ENCODE measurements around the gene KIF21B. TPM values are rescaled to one million over a fixed set of nuclear protein-coding genes. Genes with fewer than 3 reads are reported as not detected.
"Not testable (repeated sequence)": the region's sequence is repeated elsewhere in the genome, so short reads cannot be mapped to it uniquely, and the experiment has no call there.

The KIF21B gene
- total and polyA plus RNA-seq, 2 experiments from 2014 or later = 0.18 to 1.3 TPM

- Histone ChIP-seq H3K79me2 (no peaks in the 10 kb centered on the region), H3K4me1 (ENCODE audit: insufficient read depth) (no peaks in the 10 kb centered on the region), H3K9me2 (replicated peaks; ENCODE audit: insufficient read depth) (no peaks in the 10 kb centered on the region), H4K20me1 (ENCODE audit: insufficient read depth, poor library complexity, severe bottlenecking) (no peaks in the 10 kb centered on the region), H2AFZ (no peak overlapping the region), H3K4me2 (no peak overlapping the region), H3K27ac (no peak overlapping the region), H3K9me3 (ENCODE audit: low read depth) (peaks cover 4% of the 10 kb centered on the region), H3K4me3 (no peak overlapping the region), H3K27me3 (no peaks in the 10 kb centered on the region), H3K36me3 (replicated peaks; ENCODE audit: insufficient read depth, low read depth) (no peaks in the 10 kb centered on the region)
- WGBS (ENCODE audit: low lambda C conversion rate, missing lambda C conversion rate) = 94% methylated on average over 3 of the region's 3 CpGs
- DNase-seq (ENCODE audit: low spot score) = no peak
- TF ChIP-seq EZH2 (IDR thresholded peaks at IDR 0.05; ENCODE audit: borderline replicate concordance) = no peak
- no peak for TF ChIP-seq EZH2phosphoT487 (IDR thresholded peaks at IDR 0.05; ENCODE audit: low read depth, severe bottlenecking, unreplicated experiment)
- TF ChIP-seq CTCF (IDR thresholded peaks at IDR 0.05; ENCODE audit: poor library complexity) = no peak
These were observed 76.4 kb downstream of the KIF21B start for GRCh38 chr1:200947059-200947566.

- no peaks in the 10 kb centered on the region for H3K9me2 ChIP-seq (replicated peaks; ENCODE audit: insufficient read depth)
- no peaks in the 10 kb centered on the region for H3K4me1 ChIP-seq (ENCODE audit: insufficient read depth)
- WGBS (ENCODE audit: low lambda C conversion rate, missing lambda C conversion rate) = 80% methylated on average over 3 of the region's 3 CpGs
- TF ChIP-seq CTCF (IDR thresholded peaks at IDR 0.05; ENCODE audit: poor library complexity) (no peak), EZH2 (IDR thresholded peaks at IDR 0.05; ENCODE audit: borderline replicate concordance) (no peak), EZH2phosphoT487 (IDR thresholded peaks at IDR 0.05; ENCODE audit: low read depth, severe bottlenecking, unreplicated experiment) (no peak)
- no peak for DNase-seq (ENCODE audit: low spot score)
- no peak overlapping the region for H3K4me3 ChIP-seq
- no peak overlapping the region for H3K4me2 ChIP-seq
- no peak overlapping the region for H2AFZ ChIP-seq
- no peaks in the 10 kb centered on the region for H3K79me2 ChIP-seq
- no peaks in the 10 kb centered on the region for H4K20me1 ChIP-seq (ENCODE audit: insufficient read depth, poor library complexity, severe bottlenecking)
- H3K9me3 ChIP-seq (ENCODE audit: low read depth) = peaks cover 4% of the 10 kb centered on the region
- H3K36me3 ChIP-seq (replicated peaks; ENCODE audit: insufficient read depth, low read depth) = no peaks in the 10 kb centered on the region
- H3K27me3 ChIP-seq = no peaks in the 10 kb centered on the region
- H3K27ac ChIP-seq = no peak overlapping the region
These were observed 78.4 kb downstream of the KIF21B start for GRCh38 chr1:200945111-200945510.

GRCh38 chr1:200938955-200939354 is 84.6 kb downstream of the KIF21B start:
- H3K9me2 ChIP-seq (replicated peaks; ENCODE audit: insufficient read depth) = no peaks in the 10 kb centered on the region
- no peaks in the 10 kb centered on the region for H3K27me3 ChIP-seq
- no peak overlapping the region for H3K27ac ChIP-seq
- no peak overlapping the region for H3K4me2 ChIP-seq
- H3K79me2 ChIP-seq = no peaks in the 10 kb centered on the region
- no peaks in the 10 kb centered on the region for H3K9me3 ChIP-seq (ENCODE audit: low read depth)
- H2AFZ ChIP-seq = no peak overlapping the region
- H3K4me3 ChIP-seq = no peak overlapping the region
- no peaks in the 10 kb centered on the region for H4K20me1 ChIP-seq (ENCODE audit: insufficient read depth, poor library complexity, severe bottlenecking)
- no peaks in the 10 kb centered on the region for H3K4me1 ChIP-seq (ENCODE audit: insufficient read depth)
- TF ChIP-seq CTCF (IDR thresholded peaks at IDR 0.05; ENCODE audit: poor library complexity) (no peak), EZH2 (IDR thresholded peaks at IDR 0.05; ENCODE audit: borderline replicate concordance) (no peak), EZH2phosphoT487 (IDR thresholded peaks at IDR 0.05; ENCODE audit: low read depth, severe bottlenecking, unreplicated experiment) (no peak)
- DNase-seq (ENCODE audit: low spot score) = no peak
- no peaks in the 10 kb centered on the region for H3K36me3 ChIP-seq (replicated peaks; ENCODE audit: insufficient read depth, low read depth)
- WGBS (ENCODE audit: low lambda C conversion rate, missing lambda C conversion rate) = 66% methylated on average over 4 of the region's 4 CpGs

- H3K36me3 ChIP-seq (replicated peaks; ENCODE audit: insufficient read depth, low read depth); H3K4me3 ChIP-seq; H3K9me2 ChIP-seq (replicated peaks; ENCODE audit: insufficient read depth); H4K20me1 ChIP-seq (ENCODE audit: insufficient read depth, poor library complexity, severe bottlenecking); H3K27me3 ChIP-seq; H3K4me1 ChIP-seq (ENCODE audit: insufficient read depth); H2AFZ ChIP-seq; H3K79me2 ChIP-seq; H3K9me3 ChIP-seq (ENCODE audit: low read depth); H3K27ac ChIP-seq; H3K4me2 ChIP-seq; DNase-seq (ENCODE audit: low spot score): not testable (repeated sequence)
- 95% methylated on average over 17 of the region's 18 CpGs for WGBS (ENCODE audit: low lambda C conversion rate, missing lambda C conversion rate)
These were observed 88.1 kb downstream of the KIF21B start for GRCh38 chr1:200935286-200935962.
